Measurements from ENCODE around the gene GLG1.

GRCh38 chr16:74607310-74607961, 522 bp upstream of the GLG1 start:
- TF ChIP-seq CTCF (IDR thresholded peaks at IDR 0.05; ENCODE audit: low read depth, low read length, poor library complexity, severe bottlenecking) (no peak), EZH2phosphoT487 (IDR thresholded peaks at IDR 0.05; ENCODE audit: borderline replicate concordance, low read length) (no peak)

All from DOHH2 (cell line).